Parathyroid adenoma (tissue), 2 donors: ENCODE data around the gene TRAPPC6A.
A peak's percentile ranks its signal among the peaks of the same experiment; 100 is the strongest.

Experiments
- H2AFZ ChIP-seq: fragments of 300-600 bp; sonication (generic); one replicate; pipeline ENCODE4 v1.7.0; 2017; ENCODE audit warnings: antibody characterized with exemption, mild to moderate bottlenecking
- H3K27ac ChIP-seq: fragments of 300-600 bp; sonication (generic); one replicate; pipeline ENCODE4 v1.7.0; 2017
- H3K27me3 ChIP-seq: fragments of 300-600 bp; sonication (generic); one replicate; pipeline ENCODE4 v1.7.0; 2017; ENCODE audit warnings: low read length; ENCODE audit not compliant: control insufficient read depth, insufficient read depth
- H3K36me3 ChIP-seq: fragments of 300-600 bp; sonication (generic); one replicate; pipeline ENCODE4 v1.7.0; 2017; ENCODE audit warnings: low read length; ENCODE audit not compliant: control insufficient read depth, insufficient read depth
- H3K4me1 ChIP-seq: fragments of 300-600 bp; sonication (generic); one replicate; pipeline ENCODE4 v1.7.0; 2017; ENCODE audit warnings: control low read depth
- H3K4me2 ChIP-seq: fragments of 300-600 bp; sonication (generic); one replicate; pipeline ENCODE4 v1.7.0; 2017; ENCODE audit warnings: low read length
- H3K4me3 ChIP-seq: fragments of 300-600 bp; sonication (generic); one replicate; pipeline ENCODE4 v1.7.0; 2017; ENCODE audit warnings: low read depth, low read length
- H3K79me2 ChIP-seq: fragments of 300-600 bp; sonication (generic); one replicate; pipeline ENCODE4 v1.7.0; 2017; ENCODE audit warnings: control low read depth
- H3K9ac ChIP-seq: fragments of 300-600 bp; sonication (generic); one replicate; pipeline ENCODE4 v1.7.0; 2017; ENCODE audit warnings: mild to moderate bottlenecking
- H3K9me3 ChIP-seq: fragments of 300-600 bp; sonication (generic); one replicate; pipeline ENCODE4 v1.7.0; 2017; ENCODE audit warnings: low read length; ENCODE audit not compliant: control insufficient read depth
- CTCF ChIP-seq: fragments of 300-600 bp; sonication (generic); IDR thresholded peaks from one replicate; pipeline ENCODE4 v1.7.0; 2017; ENCODE audit warnings: antibody characterized with exemption, mild to moderate bottlenecking
- donor health status: primary hyperparathyroidism.

The TRAPPC6A gene

GRCh38 chr19:45191375-45191774, 13.3 kb upstream of the TRAPPC6A start:
- no peaks in the 10 kb centered on the region for H3K79me2 ChIP-seq
- TF ChIP-seq CTCF, result no peak
- H3K9ac ChIP-seq, result no peak overlapping the region
- H3K4me3 ChIP-seq, result no peak overlapping the region
- H3K9me3 ChIP-seq, result no peaks in the 10 kb centered on the region
- H3K4me2 ChIP-seq, result no peak overlapping the region
- no peaks in the 10 kb centered on the region for H3K27me3 ChIP-seq
- H3K36me3 ChIP-seq, result no peaks in the 10 kb centered on the region
- H3K4me1 ChIP-seq, result no peaks in the 10 kb centered on the region
- H2AFZ ChIP-seq, result no peak overlapping the region
- H3K27ac ChIP-seq, result no peak overlapping the region

GRCh38 chr19:45189971-45190370, 11.9 kb upstream of the TRAPPC6A start:
- Histone ChIP-seq H3K27me3 (no peaks in the 10 kb centered on the region), H2AFZ (no peak overlapping the region), H3K9ac (no peak overlapping the region), H3K36me3 (no peaks in the 10 kb centered on the region), H3K4me2 (no peak overlapping the region), H3K9me3 (no peaks in the 10 kb centered on the region), H3K79me2 (no peaks in the 10 kb centered on the region), H3K4me3 (no peak overlapping the region), H3K27ac (no peak overlapping the region), H3K4me1 (no peaks in the 10 kb centered on the region)
- no peak for TF ChIP-seq CTCF

- Histone ChIP-seq H3K79me2 (no peaks in the 10 kb centered on the region), H3K4me1 (no peaks in the 10 kb centered on the region), H3K27me3 (no peaks in the 10 kb centered on the region), H3K4me2 (no peak overlapping the region), H3K4me3 (no peak overlapping the region), H2AFZ (no peak overlapping the region), H3K9ac (no peak overlapping the region), H3K9me3 (no peaks in the 10 kb centered on the region), H3K36me3 (no peaks in the 10 kb centered on the region), H3K27ac (no peak overlapping the region)
- TF ChIP-seq CTCF, result peak; percentile 55
Observed at GRCh38 chr19:45187421-45188100, 9.5 kb upstream of the TRAPPC6A start.

GRCh38 chr19:45186509-45187334, 8.7 kb upstream of the TRAPPC6A start:
- no peaks in the 10 kb centered on the region for H3K27me3 ChIP-seq
- no peak overlapping the region for H3K9ac ChIP-seq
- no peak overlapping the region for H3K4me3 ChIP-seq
- no peaks in the 10 kb centered on the region for H3K79me2 ChIP-seq
- no peak overlapping the region for H3K4me2 ChIP-seq
- no peak for TF ChIP-seq CTCF
- H2AFZ ChIP-seq, result no peak overlapping the region
- H3K4me1 ChIP-seq, result no peaks in the 10 kb centered on the region
- no peaks in the 10 kb centered on the region for H3K9me3 ChIP-seq
- no peak overlapping the region for H3K27ac ChIP-seq
- H3K36me3 ChIP-seq, result no peaks in the 10 kb centered on the region
